Measurements from ENCODE around the gene ZAP70.

- TF ChIP-seq CTCF (IDR thresholded peaks at IDR 0.05) (no peak), REST (IDR thresholded peaks at IDR 0.05) (no peak), HMGXB4 (CRISPR knock-in tag; IDR thresholded peaks at IDR 0.05; ENCODE audit: borderline replicate concordance) (no peak), HDAC2 (IDR thresholded peaks at IDR 0.05) (no peak), RARB (CRISPR knock-in tag; IDR thresholded peaks at IDR 0.05) (no peak), KDM1A (IDR thresholded peaks at IDR 0.05; ENCODE audit: low read depth) (no peak), RAD21 (conservative IDR thresholded peaks at IDR 0.05 in 1 of 2, IDR thresholded peaks at IDR 0.05 in 1 of 2) (no peak), CHD4 (IDR thresholded peaks at IDR 0.05; ENCODE audit: borderline replicate concordance) (no peak), SMC3 (IDR thresholded peaks at IDR 0.05) (no peak), JUN (IDR thresholded peaks at IDR 0.05) (no peak)
Measured at GRCh38 chr2:97741686-97742085, 28.3 kb downstream of the ZAP70 start.

All from A549 (cell line).